GM12878 (cell line): ENCODE data around the gene FSTL1. TPM values are rescaled to one million over a fixed set of nuclear protein-coding genes. Genes with fewer than 3 reads are reported as not detected.

Experiments
- ATAC-seq: fragments of 200-7000 bp; cut with Tn5 transposase; 3 replicates; pipeline ENCODE4 v1.9.1; 2020; ENCODE audit warnings: mild to moderate bottlenecking, moderate library complexity
- BruUV-seq: library from RNA; stranded (reverse); fragments of 400-500 nt; replicated peaks from 2 replicates; lab custom pipeline; 2021; lab: Mats Ljungman, UMichigan
- CTCF ChIA-PET: fragments of 300-600 bp; sonication (Branson Sonifier 250); formaldehyde crosslinking; extraction: SDS; loops from one replicate; lab custom pipeline; 2021; ENCODE audit warnings: inconsistent platforms; lab: Yijun Ruan, JAX
- POLR2A ChIA-PET: fragments of 350-600 bp; formaldehyde crosslinking; extraction: SDS; loops from one replicate; lab custom pipeline; 2021; ENCODE audit warnings: inconsistent platforms; lab: Charles Lee
- RAD21 ChIA-PET: fragments of 300-600 bp; sonication (Branson Sonifier 250); formaldehyde crosslinking; loops from one replicate; lab custom pipeline; 2023; ENCODE audit warnings: antibody characterized with exemption; ENCODE audit not compliant: unreplicated experiment; lab: Charles Lee
- SMC1A ChIA-PET: fragments of 300-600 bp; sonication (Branson Sonifier 250); formaldehyde crosslinking; loops from one replicate; lab custom pipeline; 2023; ENCODE audit not compliant: unreplicated experiment, uncharacterized antibody; lab: Charles Lee
- DNase-seq: peaks from one replicate; pipeline ENCODE4 v3.0.0-alpha.2; 2011; ENCODE audit warnings: low read depth, low spot score
- FAIRE-seq: peaks from 3 replicates; lab custom pipeline; 2011; peaks lifted over from hg19 to GRCh38; lab: Jason Lieb, UNC
- H2AFZ ChIP-seq: 2 replicates; pipeline ENCODE4 v1.6.0; 2011; ENCODE audit warnings: low read depth, low read length, control low read depth; ENCODE audit not compliant: control insufficient read depth
- H3K27ac ChIP-seq: 2 replicates; pipeline ENCODE4 v1.5.1; 2011; ENCODE audit warnings: control low read depth; ENCODE audit not compliant: control insufficient read depth, insufficient read depth
- H3K27me3 ChIP-seq, 2 experiments: replicated peaks in 1 of 2; 2 replicates each; pipeline versions ENCODE4 v1.6.0 to v1.6.1; 2011; ENCODE audit warnings: low read length in 1 of 2; ENCODE audit not compliant: control insufficient read depth in 2 of 2, insufficient read depth in 2 of 2
- H3K36me3 ChIP-seq, 2 experiments: 2 replicates each; pipeline ENCODE4 v1.5.1; 2011; ENCODE audit warnings: low read length in 1 of 2; ENCODE audit not compliant: control insufficient read depth in 2 of 2, insufficient read depth in 2 of 2
- H3K4me1 ChIP-seq: 2 replicates; pipeline ENCODE4 v1.6.1; 2011; ENCODE audit warnings: mild to moderate bottlenecking, low read length, moderate library complexity, mixed read lengths; ENCODE audit not compliant: control insufficient read depth, insufficient read depth
- H3K4me2 ChIP-seq: 2 replicates; pipeline ENCODE4 v1.6.0; 2011; ENCODE audit warnings: control low read depth; ENCODE audit not compliant: control insufficient read depth, insufficient read depth
- H3K4me3 ChIP-seq: fragments of 200-600 bp; sonication (generic); 2 replicates; pipeline ENCODE4 v1.5.1; 2016
- H3K79me2 ChIP-seq: 2 replicates; pipeline ENCODE4 v1.6.0; 2011; ENCODE audit warnings: low read length; ENCODE audit not compliant: control insufficient read depth, insufficient read depth
- H3K9ac ChIP-seq: 2 replicates; pipeline ENCODE4 v1.8.0; 2011; ENCODE audit warnings: low read length, control low read depth, mixed read lengths; ENCODE audit not compliant: control insufficient read depth, insufficient read depth
- H3K9me3 ChIP-seq: replicated peaks from 3 replicates; pipeline ENCODE4 v1.5.1; 2011; ENCODE audit warnings: mild to moderate bottlenecking, low read length; ENCODE audit not compliant: control insufficient read depth, insufficient read depth
- H4K20me1 ChIP-seq: 2 replicates; pipeline ENCODE4 v1.6.0; 2011; ENCODE audit not compliant: control insufficient read depth, insufficient read depth
- ASH2L ChIP-seq: fragments of 300-600, 200-600 bp; sonication (generic); IDR thresholded peaks from 2 replicates; pipeline ENCODE4 v1.6.1; 2017; ENCODE audit warnings: low read depth, mild to moderate bottlenecking, borderline replicate concordance
- ELK1 ChIP-seq: IDR thresholded peaks from 2 replicates; pipeline ENCODE4 v1.6.1; 2012; ENCODE audit warnings: low read depth, low read length, improper control_type of control experiment
- HDGF ChIP-seq: fragments of 450-650 bp; IDR thresholded peaks from 2 replicates; pipeline ENCODE4 v1.6.1; 2016; ENCODE audit warnings: antibody characterized with exemption
- KDM1A ChIP-seq: fragments of 200-600 bp; sonication (generic); IDR thresholded peaks from 2 replicates; pipeline ENCODE4 v1.6.1; 2016; ENCODE audit warnings: borderline replicate concordance
- MLLT1 ChIP-seq: fragments of 450-650 bp; IDR thresholded peaks from 2 replicates; pipeline ENCODE4 v1.6.1; 2016; ENCODE audit warnings: mild to moderate bottlenecking
- MTA3 ChIP-seq: IDR thresholded peaks from 2 replicates; pipeline ENCODE4 v1.6.1; 2012; ENCODE audit warnings: low read length, inconsistent platforms, borderline replicate concordance
- MYC ChIP-seq: IDR thresholded peaks from 2 replicates; pipeline ENCODE4 v1.6.1; 2011; ENCODE audit warnings: mild to moderate bottlenecking, low read length, moderate library complexity, inconsistent platforms; ENCODE audit not compliant: insufficient read depth, insufficient replicate concordance, insufficient read length, severe bottlenecking
- NR2F1 ChIP-seq: fragments of 450-650 bp; conservative IDR thresholded peaks from 2 replicates; pipeline ENCODE4 v1.6.1; 2017; ENCODE audit warnings: mild to moderate bottlenecking
- RCOR1 ChIP-seq: conservative IDR thresholded peaks from 2 replicates; pipeline ENCODE4 v1.6.1; 2012; ENCODE audit warnings: low read depth, low read length, improper control_type of control experiment
- SMAD5 ChIP-seq: IDR thresholded peaks from 2 replicates; pipeline ENCODE4 v1.6.1; 2016; ENCODE audit warnings: antibody characterized with exemption, low read depth
- TAF1 ChIP-seq: IDR thresholded peaks from 2 replicates; pipeline ENCODE4 v1.6.1; 2011; ENCODE audit warnings: mild to moderate bottlenecking, low read depth, low read length, borderline replicate concordance
- WRNIP1 ChIP-seq: IDR thresholded peaks from 2 replicates; pipeline ENCODE4 v1.6.1; 2011; ENCODE audit warnings: low read depth, low read length, improper control_type of control experiment, borderline replicate concordance
- ZBTB33 ChIP-seq: fragments of 450-650 bp; IDR thresholded peaks from 2 replicates; pipeline ENCODE4 v1.6.1; 2017; ENCODE audit warnings: mild to moderate bottlenecking
- ZBTB4 ChIP-seq: fragments of 450-650 bp; formaldehyde crosslinking; IDR thresholded peaks from 2 replicates; pipeline ENCODE4 v1.4.0; 2022; ENCODE audit warnings: mild to moderate bottlenecking, moderate library complexity
- ZNF217 ChIP-seq: fragments of 450-650 bp; IDR thresholded peaks from 2 replicates; pipeline ENCODE4 v1.6.1; 2017; ENCODE audit warnings: antibody characterized with exemption, mild to moderate bottlenecking
- ZSCAN29 ChIP-seq: fragments of 450-650 bp; IDR thresholded peaks from 2 replicates; pipeline ENCODE4 v1.6.1; 2017; ENCODE audit warnings: mild to moderate bottlenecking, moderate library complexity
- ZZZ3 ChIP-seq: IDR thresholded peaks from 2 replicates; pipeline ENCODE4 v1.6.1; 2011; ENCODE audit warnings: low read depth; ENCODE audit not compliant: control insufficient read depth, insufficient read length
- WGBS: methylation state at CpG from one replicate; pipeline ENCODE4 v1.1.6; 2016; ENCODE audit warnings: low lambda C conversion rate; ENCODE audit not compliant: insufficient replicate concordance, insufficient coverage; ENCODE audit errors: missing lambda C conversion rate; 5-methylcytosine and 5-hydroxymethylcytosine counted together
- in situ Hi-C: fragments of 300-500 bp; cut with MboI; formaldehyde crosslinking; loops from 9 replicates; pipeline ENCODE4 v1.14.3; 2018; ENCODE audit warnings: mixed read lengths
- intact Hi-C: fragments of 100-400 bp; cut with micrococcal nuclease; formaldehyde crosslinking; loops from one replicate; pipeline ENCODE4 v1.14.2; 2022; ENCODE audit not compliant: unreplicated experiment
- polyA plus RNA-seq, 11 experiments: library from polyadenylated mRNA; depleted of rRNA in 4 of 11; unstranded in 6 of 11; stranded (reverse) in 5 of 11; fragments of >200 nt; fragmentation: Nextera tagmentation in 4 of 11; fragmentation: Illumina TruSeq in 1 of 11; extraction: Ambion mirVana in 4 of 11; extraction: Trizol in 1 of 11; gene quantifications; 1 replicate in 1 of 11; 2 replicates in 10 of 11; pipeline versions ENCODE4 v1.2.1 to v1.2.3, GENCODE V29; 2011 to 2016; ENCODE audit warnings: inconsistent platforms in 2 of 11, missing spikeins in 2 of 11, low read depth in 1 of 11
- total RNA-seq, 4 experiments: library from RNA; depleted of rRNA in 3 of 4; stranded (reverse); fragments of >200 nt in 3 of 4; fragmentation: Illumina TruSeq in 1 of 4; extraction: Trizol in 1 of 4; gene quantifications; 2 replicates each; pipeline versions ENCODE4 v1.2.1 to v1.2.3, GENCODE V29; 2013 to 2021

FSTL1 gene
- total and polyA plus RNA-seq, 10 of the 15 experiments (the other 5 are each of a cell fraction or from before 2014, with no cell fraction given) = 0.06 to 1.7 (median 0.32) TPM; not detected in 4

DNA sequence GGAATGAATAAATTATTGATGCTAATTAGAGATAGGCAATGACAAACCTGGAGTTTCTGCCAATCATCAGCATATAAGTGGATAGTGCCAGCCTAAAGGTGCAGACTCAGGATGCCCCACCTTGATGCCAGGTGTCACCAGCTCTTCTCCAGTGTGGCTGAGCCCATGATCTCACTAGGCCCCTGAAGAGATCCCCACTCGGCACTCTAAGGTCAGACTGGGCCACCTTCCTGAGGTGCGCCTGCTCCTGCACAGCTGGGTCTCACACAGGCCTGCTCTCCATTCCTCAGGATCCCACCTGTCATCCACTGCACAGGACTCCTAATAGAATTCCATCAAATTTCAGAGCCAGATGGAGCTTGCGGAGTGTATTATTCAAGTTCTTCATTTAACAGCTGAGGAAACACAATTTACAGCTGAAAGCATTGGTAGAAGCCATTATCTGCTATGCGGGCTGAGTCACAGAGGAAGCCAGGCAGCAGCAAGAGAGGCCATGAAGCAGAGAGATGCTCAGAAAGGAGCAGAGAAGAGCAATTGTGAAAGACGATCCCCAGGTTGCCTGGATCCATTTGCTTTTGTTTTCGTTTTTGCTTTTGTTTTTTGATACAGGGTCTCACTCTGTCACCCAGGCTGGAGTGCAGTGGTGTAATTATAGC lies 25.1 kb upstream of the FSTL1 start:
- no TSS peak for BruUV-seq
- Histone ChIP-seq H3K4me2 (no peak overlapping the region), H3K27ac (no peak overlapping the region), H3K36me3 (no peaks in the 10 kb centered on the region), H3K79me2 (no peaks in the 10 kb centered on the region), H3K27me3 (no peaks in the 10 kb centered on the region; a peak in 1 of 4 replicates), H3K9me3 (no peaks in the 10 kb centered on the region), H3K4me1 (no peaks in the 10 kb centered on the region), H4K20me1 (no peaks in the 10 kb centered on the region), H2AFZ (no peak overlapping the region), H3K9ac (no peak overlapping the region), H3K4me3 (no peak overlapping the region)
- in situ Hi-C loops (no loop called here), intact Hi-C loops (no loop called here)
- ChIA-PET POLR2A (no interaction called here), SMC1A (interaction anchor here (1.4 kb wide), 1 partner anchor 39 kb away, joined by 4 read pairs; no protein-coding TSS in a partner anchor), RAD21 (no interaction called here), CTCF (no interaction called here)
- DNase-seq = no peak
- no peak for FAIRE-seq
- WGBS = 70% methylated on average over 6 of the region's 6 CpGs
- ATAC-seq = no peak
- TF ChIP-seq MTA3 = no peak
- no peak for TF ChIP-seq KDM1A
- no peak for TF ChIP-seq WRNIP1
- TF ChIP-seq MYC = no peak
- TF ChIP-seq TAF1 = no peak
- no peak for TF ChIP-seq RCOR1
- TF ChIP-seq SMAD5 = no peak
- TF ChIP-seq ZZZ3 = no peak
- TF ChIP-seq MLLT1 = no peak
- TF ChIP-seq HDGF = no peak
- no peak for TF ChIP-seq ZBTB33
- no peak for TF ChIP-seq ZBTB4 (CRISPR knock-in tag)
- TF ChIP-seq ELK1 = no peak
- TF ChIP-seq ASH2L = no peak
- TF ChIP-seq ZSCAN29 = no peak
- TF ChIP-seq NR2F1 = no peak
- no peak for TF ChIP-seq ZNF217
